Subcutaneous adipose tissue (tissue), 4 donors: ENCODE results near the gene SNIP1. TPM values are rescaled to one million over a fixed set of nuclear protein-coding genes. Genes with fewer than 3 reads are reported as not detected.

Experiments
- total RNA-seq, 4 donors: library from RNA; depleted of rRNA; stranded (reverse); fragments of >200 nt; gene quantifications; one replicate each; pipeline ENCODE4 v1.1.0, GENCODE V29; 2016
- TF ChIP-seq, protein P1 (sequence below): fragments of 450-650 bp; IDR thresholded peaks from one replicate; pipeline ENCODE4 v1.5.1; 2016; ENCODE audit warnings: low read depth, mild to moderate bottlenecking, control low read depth, antibody characterized with exemption, moderate library complexity

Gene SNIP1, protein sequence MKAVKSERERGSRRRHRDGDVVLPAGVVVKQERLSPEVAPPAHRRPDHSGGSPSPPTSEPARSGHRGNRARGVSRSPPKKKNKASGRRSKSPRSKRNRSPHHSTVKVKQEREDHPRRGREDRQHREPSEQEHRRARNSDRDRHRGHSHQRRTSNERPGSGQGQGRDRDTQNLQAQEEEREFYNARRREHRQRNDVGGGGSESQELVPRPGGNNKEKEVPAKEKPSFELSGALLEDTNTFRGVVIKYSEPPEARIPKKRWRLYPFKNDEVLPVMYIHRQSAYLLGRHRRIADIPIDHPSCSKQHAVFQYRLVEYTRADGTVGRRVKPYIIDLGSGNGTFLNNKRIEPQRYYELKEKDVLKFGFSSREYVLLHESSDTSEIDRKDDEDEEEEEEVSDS
- total RNA-seq, result 10 to 100 TPM in 3 of 4 donors, 1 to 10 TPM in 1; 9.8 to 18.1 (median 13.7) TPM

DNA sequence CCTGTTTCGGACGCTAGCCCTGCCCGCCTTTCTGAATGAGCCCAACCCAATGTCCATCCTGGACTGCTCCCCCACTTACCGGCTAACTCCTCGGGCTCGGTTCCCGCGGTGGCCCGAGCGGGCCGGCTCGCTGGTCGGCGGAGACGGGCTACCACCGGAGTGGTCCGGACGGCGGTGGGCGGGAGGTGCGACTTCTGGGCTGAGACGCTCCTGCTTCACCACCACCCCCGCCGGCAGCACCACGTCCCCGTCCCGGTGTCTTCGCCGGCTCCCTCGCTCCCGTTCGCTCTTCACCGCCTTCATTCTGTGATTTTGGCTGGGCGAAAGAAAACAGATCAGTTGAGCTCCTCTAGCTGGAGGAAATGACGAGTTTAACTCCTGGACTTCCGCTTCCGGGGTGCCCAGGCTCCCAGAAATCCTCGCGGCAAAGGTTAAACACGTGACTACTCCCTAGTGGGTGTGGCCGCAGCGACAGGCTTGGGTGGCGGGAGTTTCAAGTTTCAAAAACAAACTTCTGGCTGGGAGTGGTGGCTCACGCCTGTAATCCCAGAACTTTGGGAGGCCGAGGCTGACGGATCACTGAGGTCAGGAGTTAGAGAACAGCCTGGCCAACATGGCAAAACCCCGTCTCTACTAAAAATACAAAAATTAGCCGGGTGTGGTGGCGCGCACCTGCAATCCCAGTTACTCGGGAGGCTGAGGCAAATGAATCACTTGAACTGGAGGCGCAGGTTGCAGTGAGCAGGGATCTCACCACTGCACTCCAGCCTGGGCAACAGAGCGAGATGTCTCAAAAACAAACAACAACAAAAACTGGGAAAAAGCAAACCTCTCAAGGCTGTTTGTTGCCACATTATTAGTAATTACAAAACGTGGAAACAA lies at the start of gene SNIP1:
Gene SNIP1, minus strand, starts transcription at position 367 of the 882 bp plus-strand sequence. Its CDS starts 64 bp downstream, at position 303.
- TF ChIP-seq, protein P1, sequence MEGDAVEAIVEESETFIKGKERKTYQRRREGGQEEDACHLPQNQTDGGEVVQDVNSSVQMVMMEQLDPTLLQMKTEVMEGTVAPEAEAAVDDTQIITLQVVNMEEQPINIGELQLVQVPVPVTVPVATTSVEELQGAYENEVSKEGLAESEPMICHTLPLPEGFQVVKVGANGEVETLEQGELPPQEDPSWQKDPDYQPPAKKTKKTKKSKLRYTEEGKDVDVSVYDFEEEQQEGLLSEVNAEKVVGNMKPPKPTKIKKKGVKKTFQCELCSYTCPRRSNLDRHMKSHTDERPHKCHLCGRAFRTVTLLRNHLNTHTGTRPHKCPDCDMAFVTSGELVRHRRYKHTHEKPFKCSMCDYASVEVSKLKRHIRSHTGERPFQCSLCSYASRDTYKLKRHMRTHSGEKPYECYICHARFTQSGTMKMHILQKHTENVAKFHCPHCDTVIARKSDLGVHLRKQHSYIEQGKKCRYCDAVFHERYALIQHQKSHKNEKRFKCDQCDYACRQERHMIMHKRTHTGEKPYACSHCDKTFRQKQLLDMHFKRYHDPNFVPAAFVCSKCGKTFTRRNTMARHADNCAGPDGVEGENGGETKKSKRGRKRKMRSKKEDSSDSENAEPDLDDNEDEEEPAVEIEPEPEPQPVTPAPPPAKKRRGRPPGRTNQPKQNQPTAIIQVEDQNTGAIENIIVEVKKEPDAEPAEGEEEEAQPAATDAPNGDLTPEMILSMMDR, result no peak

DNA sequence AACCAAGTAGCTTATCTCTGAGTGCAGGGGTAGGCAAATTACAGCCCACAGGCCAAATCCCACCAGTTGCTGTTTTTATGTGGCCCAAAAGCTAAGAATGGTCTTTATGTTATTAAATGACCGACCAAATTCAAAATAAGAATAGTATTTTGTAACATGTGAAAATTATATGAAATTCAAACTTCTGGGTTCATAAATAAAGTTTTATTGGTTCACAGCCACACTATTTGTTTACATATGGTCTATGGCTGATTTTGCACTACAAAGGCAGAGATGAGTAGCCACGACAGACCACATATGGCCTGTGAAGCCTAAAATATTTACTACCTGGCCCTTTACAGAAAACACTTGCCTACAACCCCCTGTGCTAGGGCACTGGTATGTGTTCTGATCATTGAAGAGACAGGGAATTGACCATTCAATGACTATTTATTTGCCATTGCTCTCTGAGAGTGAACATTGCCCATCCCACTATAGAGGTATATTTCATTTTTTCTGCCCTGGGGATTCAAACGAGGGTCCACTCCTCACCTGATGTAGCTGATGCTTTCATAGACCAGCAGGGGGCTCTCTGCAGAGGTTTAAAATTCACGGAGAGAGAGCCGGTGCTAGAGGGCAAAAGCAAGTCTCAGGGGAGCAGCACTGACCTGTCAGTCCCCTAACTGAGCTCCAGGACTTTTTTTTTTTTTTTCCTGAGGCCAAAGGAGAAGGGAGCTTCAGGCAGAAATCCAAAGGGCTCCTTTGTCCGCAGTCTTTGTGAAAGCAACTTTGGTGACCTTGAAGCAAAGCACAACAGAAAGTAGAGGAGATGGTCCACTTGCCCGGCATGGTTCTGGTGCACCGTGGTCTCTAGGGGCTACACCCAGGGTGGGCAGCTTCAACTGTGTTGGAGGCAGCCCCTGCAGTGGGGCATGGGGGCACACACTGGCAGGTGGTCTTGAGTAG lies 48.9 kb upstream of the SNIP1 start:
- TF ChIP-seq, protein P1, result no peak

DNA sequence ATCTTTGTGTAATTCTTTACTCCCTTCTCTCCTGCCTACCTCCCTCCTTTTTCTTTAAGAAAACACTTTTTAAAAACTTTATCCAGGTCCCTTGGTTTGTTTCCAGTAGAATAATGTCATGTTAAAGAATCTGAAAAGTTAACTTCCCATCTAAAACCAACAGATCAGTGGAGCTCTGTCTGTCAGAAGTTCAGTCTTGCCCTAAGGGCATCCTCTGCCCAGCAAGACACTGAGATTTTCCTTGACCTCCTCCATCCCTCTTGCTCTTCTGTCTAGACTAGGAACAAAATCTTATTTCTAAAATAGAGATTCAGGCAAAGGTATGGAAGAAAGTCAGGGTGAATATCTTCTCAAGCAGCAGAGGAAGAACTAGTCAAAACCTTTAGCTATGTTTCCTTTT lies 47.3 kb upstream of the SNIP1 start:
- TF ChIP-seq, protein P1, result no peak

DNA sequence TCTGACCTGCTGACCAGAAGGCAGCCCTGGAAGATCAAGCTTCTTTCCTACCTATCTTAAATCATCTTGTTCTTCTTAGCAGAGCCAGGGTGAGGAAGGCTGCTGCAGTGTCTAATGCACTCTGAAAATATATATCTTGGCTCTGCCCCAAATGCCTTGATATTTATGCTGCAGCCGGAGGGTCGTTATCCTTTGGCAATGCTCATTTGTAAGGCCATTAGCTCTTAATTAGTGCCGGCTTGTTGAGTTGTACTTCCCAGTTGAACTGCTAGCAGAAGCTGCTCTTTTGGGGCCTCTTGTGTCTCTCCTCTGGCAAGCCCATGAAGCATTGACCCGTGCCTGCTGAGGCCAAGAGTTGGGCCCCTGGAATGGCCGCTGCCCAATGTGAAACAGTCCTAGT lies 45.8 kb upstream of the SNIP1 start:
- TF ChIP-seq, protein P1, result no peak

DNA sequence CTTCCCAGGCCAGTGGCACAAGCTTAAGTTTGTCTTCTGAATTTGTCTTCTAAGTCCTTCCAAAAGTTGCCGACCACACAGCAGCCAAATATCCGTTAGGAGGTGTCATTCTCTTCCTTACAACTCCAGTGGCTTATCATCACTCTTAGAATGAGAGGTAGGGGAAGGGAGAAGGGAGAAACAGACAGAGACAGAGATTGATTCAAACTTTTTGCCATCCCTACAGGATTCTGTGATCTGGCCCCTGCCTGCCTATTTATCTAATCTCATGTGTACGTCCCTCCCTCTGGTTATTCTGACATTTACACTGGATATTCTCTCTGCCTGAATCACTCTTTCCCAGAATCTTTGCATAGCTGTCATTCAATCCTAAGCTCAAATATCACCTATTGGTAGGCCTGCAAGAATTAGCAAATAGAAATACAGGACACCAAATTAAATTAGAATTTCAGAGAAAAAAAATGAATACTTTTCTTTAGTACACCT lies 42.1 kb upstream of the SNIP1 start:
- TF ChIP-seq, protein P1, result no peak

DNA sequence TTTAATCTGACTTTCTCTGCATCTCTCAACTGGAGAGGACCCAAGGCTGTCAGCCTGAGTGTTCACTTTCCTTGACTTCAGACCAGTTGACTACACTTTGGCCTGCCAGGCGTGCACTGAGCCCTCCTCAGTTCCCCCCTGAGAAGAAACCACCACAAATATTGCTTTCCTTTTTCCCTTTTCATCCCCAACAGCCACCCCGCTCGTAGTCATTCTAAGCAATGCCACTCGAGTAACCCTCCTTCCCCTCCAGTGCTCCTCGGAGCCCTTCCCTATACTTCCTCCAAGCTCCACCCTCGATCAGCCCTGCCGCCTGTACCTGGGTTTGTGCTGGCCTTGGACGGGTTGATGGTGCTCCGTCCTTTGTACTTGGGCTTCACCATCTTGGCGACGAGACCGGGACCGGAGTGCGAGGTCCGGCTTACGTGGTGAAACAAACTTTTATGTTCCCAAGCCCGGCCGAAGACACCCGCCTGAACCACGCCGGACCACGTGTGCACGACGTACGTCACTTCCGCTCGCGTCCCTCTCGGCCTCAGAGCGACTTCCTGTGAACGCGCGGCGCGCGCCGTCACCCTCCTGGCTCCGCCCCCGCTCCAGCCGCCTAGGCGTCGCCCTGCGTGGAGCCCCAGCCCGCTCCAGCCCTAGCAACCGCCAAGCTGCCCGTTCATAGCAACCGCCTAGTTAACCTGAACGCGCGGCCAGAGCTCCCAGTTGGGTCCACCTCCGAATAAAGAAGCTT lies 41.5 kb upstream of the SNIP1 start, which contains the start of gene GNL2:
Gene GNL2, minus strand, starts transcription at position 498 of the 742 bp plus-strand sequence. Its CDS starts 115 bp downstream, at position 383.
- TF ChIP-seq, protein P1, result no peak
